Tibial artery (tissue), 4 donors: Measurements from ENCODE around the gene TMC8.

Source experiments
- DNase-seq, 2 donors: peaks; one replicate each; pipeline ENCODE4 v3.0.0-alpha.2; 2019
- H3K27ac ChIP-seq, 2 donors: fragments of 200-600 bp; sonication (generic) in 1 of 2; 1 replicate in 1 of 2; 2 replicates in 1 of 2; pipeline ENCODE4 v1.5.1; 2018 to 2019; ENCODE audit warnings: mild to moderate bottlenecking in 1 of 2
- H3K27me3 ChIP-seq, 2 donors: fragments of 200-600 bp; sonication (generic) in 1 of 2; one replicate each; pipeline versions ENCODE4 v1.5.1 to v1.6.0; 2016 to 2019
- H3K36me3 ChIP-seq, 3 donors: fragments of 200-600 bp; sonication (generic) in 2 of 3; one replicate each; pipeline ENCODE4 v1.5.1; 2016 to 2019; ENCODE audit warnings: mild to moderate bottlenecking in 2 of 3
- H3K4me1 ChIP-seq, 4 donors: fragments of 200-600 bp; sonication (generic) in 2 of 4; 1 replicate in 3 of 4; 2 replicates in 1 of 4; pipeline ENCODE4 v1.5.1; 2016 to 2019
- H3K4me3 ChIP-seq, 2 donors: fragments of 200-600 bp; sonication (generic) in 1 of 2; 1 replicate in 1 of 2; 2 replicates in 1 of 2; pipeline ENCODE4 v1.5.1; 2018 to 2019; ENCODE audit warnings: mild to moderate bottlenecking in 2 of 2
- H3K9me3 ChIP-seq, 3 donors: fragments of 200-600 bp; sonication (generic) in 1 of 3; one replicate each; pipeline ENCODE4 v1.5.1; 2016 to 2019
- intact Hi-C: fragments of 100-400 bp; cut with DNase I; formaldehyde crosslinking; loops from one replicate; pipeline ENCODE4 v1.15.0; 2023; ENCODE audit warnings: low total_unique reads
- TF ChIP-seq, protein P1 (sequence below), 2 experiments: fragments of 200-600 bp in 1 of 2; fragments of 450-650 bp in 1 of 2; IDR thresholded peaks; one replicate each; pipeline ENCODE4 v1.5.1; 2017 to 2019; ENCODE audit warnings: antibody characterized with exemption in 2 of 2, mild to moderate bottlenecking in 1 of 2, moderate library complexity in 1 of 2

Gene TMC8

GRCh38 chr17:78163881-78164747 is 33.5 kb downstream of the TMC8 start:
- no peak for DNase-seq
- TF ChIP-seq, protein P1, sequence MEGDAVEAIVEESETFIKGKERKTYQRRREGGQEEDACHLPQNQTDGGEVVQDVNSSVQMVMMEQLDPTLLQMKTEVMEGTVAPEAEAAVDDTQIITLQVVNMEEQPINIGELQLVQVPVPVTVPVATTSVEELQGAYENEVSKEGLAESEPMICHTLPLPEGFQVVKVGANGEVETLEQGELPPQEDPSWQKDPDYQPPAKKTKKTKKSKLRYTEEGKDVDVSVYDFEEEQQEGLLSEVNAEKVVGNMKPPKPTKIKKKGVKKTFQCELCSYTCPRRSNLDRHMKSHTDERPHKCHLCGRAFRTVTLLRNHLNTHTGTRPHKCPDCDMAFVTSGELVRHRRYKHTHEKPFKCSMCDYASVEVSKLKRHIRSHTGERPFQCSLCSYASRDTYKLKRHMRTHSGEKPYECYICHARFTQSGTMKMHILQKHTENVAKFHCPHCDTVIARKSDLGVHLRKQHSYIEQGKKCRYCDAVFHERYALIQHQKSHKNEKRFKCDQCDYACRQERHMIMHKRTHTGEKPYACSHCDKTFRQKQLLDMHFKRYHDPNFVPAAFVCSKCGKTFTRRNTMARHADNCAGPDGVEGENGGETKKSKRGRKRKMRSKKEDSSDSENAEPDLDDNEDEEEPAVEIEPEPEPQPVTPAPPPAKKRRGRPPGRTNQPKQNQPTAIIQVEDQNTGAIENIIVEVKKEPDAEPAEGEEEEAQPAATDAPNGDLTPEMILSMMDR (IDR thresholded peaks at IDR 0.05) = no peak
- Histone ChIP-seq H3K4me1 (peaks cover 0 to 6% (median 5%) of the 10 kb centered on the region in 4 donors), H3K9me3 (no peaks in the 10 kb centered on the region), H3K36me3 (no peaks in the 10 kb centered on the region), H3K27ac (no peak overlapping the region), H3K4me3 (no peak overlapping the region), H3K27me3 (no peaks in the 10 kb centered on the region)
- intact Hi-C loops = no loop called here

DNA sequence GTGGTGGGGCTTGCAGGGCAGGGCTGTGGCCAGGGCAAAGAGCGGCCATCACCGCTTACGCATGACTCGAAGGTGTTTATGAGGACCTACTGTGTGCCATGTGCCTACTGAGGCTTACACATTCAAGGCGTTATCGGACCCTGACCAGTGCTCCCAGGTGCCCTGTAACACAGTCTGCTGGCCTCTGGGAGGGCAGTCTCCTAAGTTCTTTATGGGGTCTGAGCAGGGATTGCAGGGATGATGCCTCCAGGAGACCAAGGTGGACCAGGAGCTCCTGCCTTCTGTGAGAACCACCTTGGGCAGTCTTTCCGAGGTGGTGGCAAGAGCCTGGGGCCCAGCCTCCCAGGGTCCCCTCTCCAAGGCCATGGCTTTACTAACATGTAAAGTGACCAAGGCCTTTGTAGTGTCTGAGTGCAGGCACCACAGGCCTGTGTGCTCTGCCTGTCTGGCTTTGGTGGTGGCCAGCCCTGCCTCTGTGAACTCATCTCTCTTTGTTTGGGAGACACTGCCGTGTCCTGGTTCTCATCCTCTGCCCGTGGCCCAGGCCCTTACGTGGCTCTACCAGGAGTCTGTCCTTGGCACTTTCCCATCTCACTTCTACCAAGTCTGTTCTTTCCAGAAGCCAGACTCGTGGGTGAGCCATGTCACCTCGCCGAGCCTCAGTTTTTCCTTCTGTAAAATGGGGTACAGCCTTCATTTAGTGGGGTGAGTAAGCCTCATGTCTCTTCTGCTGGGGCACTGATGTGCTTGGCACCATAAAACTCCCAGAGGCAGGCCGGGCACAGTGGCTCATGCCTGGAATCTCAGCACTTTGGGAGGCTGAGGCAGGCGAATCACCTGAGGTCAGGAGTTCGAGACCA is 34.4 kb downstream of the TMC8 start:
- TF ChIP-seq, protein P1 (IDR thresholded peaks at IDR 0.05) = no peak
- H3K27me3 ChIP-seq = no peaks in the 10 kb centered on the region
- H3K4me1 ChIP-seq = peaks cover 0 to 14% (median 13%) of the 10 kb centered on the region in 4 donors
- no peak for DNase-seq
- H3K9me3 ChIP-seq = no peaks in the 10 kb centered on the region
- peaks cover 0 to under 1% (median 0%) of the 10 kb centered on the region in 3 donors for H3K36me3 ChIP-seq
- intact Hi-C loops = no loop called here
- no peak overlapping the region for H3K4me3 ChIP-seq
- H3K27ac ChIP-seq = no peak overlapping the region

- no peaks in the 10 kb centered on the region for H3K9me3 ChIP-seq
- no peak for DNase-seq
- H3K4me3 ChIP-seq = no peak overlapping the region
- H3K27me3 ChIP-seq = no peaks in the 10 kb centered on the region
- TF ChIP-seq, protein P1 (IDR thresholded peaks at IDR 0.05) = no peak
- intact Hi-C loops = no loop called here
- no peak overlapping the region for H3K27ac ChIP-seq
- peaks cover 0 to 15% (median 6%) of the 10 kb centered on the region in 3 donors for H3K36me3 ChIP-seq
- peaks cover 0 to 25% (median 15%) of the 10 kb centered on the region in 4 donors for H3K4me1 ChIP-seq
Measured at GRCh38 chr17:78166416-78166815, 35.8 kb downstream of the TMC8 start.

GRCh38 chr17:78168242-78168902 is 37.8 kb downstream of the TMC8 start, which contains the start of gene SYNGR2:
TSS of gene SYNGR2 (plus strand) at chr17:78168581. CDS start at chr17:78168617, 36 bp downstream.
- peak within 1 kb of the TSS; percentile 92 to 94 for H3K27ac ChIP-seq
- TF ChIP-seq, protein P1 (IDR thresholded peaks at IDR 0.05) = peak in 1 of 2 experiments; percentile 12
- H3K4me1 ChIP-seq = peaks cover 0 to 41% (median 30%) of the 10 kb centered on the region in 4 donors
- H3K4me3 ChIP-seq = peak within 1 kb of the TSS; percentile 80 to 96
- intact Hi-C loops = no loop called here
- no peaks in the 10 kb centered on the region for H3K9me3 ChIP-seq
- H3K27me3 ChIP-seq = no peaks in the 10 kb centered on the region
- DNase-seq = peak; percentile 72 to 89
- peaks cover 5 to 30% (median 8%) of the 10 kb centered on the region in 3 donors for H3K36me3 ChIP-seq
